ENCODE measurements around the gene NETO1. TPM values are rescaled to one million over a fixed set of nuclear protein-coding genes. Genes with fewer than 3 reads are reported as not detected.

Gene NETO1, protein sequence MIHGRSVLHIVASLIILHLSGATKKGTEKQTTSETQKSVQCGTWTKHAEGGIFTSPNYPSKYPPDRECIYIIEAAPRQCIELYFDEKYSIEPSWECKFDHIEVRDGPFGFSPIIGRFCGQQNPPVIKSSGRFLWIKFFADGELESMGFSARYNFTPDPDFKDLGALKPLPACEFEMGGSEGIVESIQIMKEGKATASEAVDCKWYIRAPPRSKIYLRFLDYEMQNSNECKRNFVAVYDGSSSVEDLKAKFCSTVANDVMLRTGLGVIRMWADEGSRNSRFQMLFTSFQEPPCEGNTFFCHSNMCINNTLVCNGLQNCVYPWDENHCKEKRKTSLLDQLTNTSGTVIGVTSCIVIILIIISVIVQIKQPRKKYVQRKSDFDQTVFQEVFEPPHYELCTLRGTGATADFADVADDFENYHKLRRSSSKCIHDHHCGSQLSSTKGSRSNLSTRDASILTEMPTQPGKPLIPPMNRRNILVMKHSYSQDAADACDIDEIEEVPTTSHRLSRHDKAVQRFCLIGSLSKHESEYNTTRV
- not detected in 2 replicates for total RNA-seq

DNA sequence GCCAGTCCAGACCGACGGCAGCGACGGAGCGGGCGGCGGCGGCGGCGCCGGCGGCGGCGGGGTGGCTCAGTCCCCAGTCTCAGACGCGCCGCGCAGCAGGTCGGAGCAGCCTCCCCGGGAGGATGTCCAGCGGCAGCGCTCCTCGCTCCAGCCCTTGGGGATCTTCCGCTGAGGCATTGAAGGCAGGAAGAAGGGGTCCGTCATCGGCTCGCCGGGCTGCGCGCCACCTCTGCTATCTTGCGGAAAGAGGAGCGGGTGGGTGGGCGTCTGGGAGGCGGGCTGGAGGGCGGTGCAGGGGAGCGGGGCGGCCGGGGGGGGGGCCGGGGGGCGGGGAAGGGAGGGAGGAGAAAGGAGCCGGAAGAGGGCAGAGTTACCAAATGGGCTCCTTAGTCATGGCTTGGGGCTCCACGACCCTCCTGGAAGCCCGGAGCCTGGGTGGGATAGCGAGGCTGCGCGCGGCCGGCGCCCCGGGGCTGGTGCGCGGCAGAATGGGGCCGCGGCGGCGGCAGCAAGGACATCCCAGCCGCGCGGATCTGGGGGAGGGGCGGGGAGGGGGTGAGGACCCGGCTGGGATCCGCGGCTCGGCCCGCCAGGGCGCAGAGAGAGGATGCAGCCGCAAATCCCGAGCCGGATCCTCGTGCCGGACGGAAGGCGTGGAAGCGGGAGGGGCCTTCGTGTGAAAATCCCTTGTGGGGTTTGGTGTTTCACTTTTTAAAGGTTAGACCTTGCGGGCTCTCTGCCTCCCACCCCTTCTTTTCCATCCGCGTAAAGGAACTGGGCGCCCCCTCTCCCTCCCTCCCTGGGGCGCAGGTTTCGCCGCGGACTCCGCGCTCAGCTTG lies at the start of gene NETO1:
TSS of gene NETO1 (minus strand) at position 242 of the 839 bp plus-strand sequence. CDS start 696 bp downstream, outside the sequence.

All from bladder microvascular endothelial cell (primary cell).